ENCODE measurements around the gene DLX1.
A peak's percentile ranks its signal among the peaks of the same experiment; 100 is the strongest.

The DLX1 gene

GRCh38 chr2:172087780-172088244 is 2.5 kb downstream of the DLX1 start:
- no peak for DNase-seq

GRCh38 chr2:172088245-172089004 is 3.1 kb downstream of the DLX1 start:
- DNase-seq = no peak

GRCh38 chr2:172089005-172089504 is 3.7 kb downstream of the DLX1 start:
- DNase-seq = no peak

- no peak for DNase-seq
Observed at GRCh38 chr2:172089633-172090032, 4.3 kb downstream of the DLX1 start.

- no peak for DNase-seq
Observed at GRCh38 chr2:172090044-172090961, 5.0 kb downstream of the DLX1 start.

GRCh38 chr2:172091000-172091641 is 5.8 kb downstream of the DLX1 start:
- DNase-seq = no peak

- no peak for DNase-seq
Observed at GRCh38 chr2:172091761-172092566, 6.7 kb downstream of the DLX1 start.

- DNase-seq = no peak
Observed at GRCh38 chr2:172092716-172093415, 7.6 kb downstream of the DLX1 start.

- peak; percentile 12 for DNase-seq
Observed at GRCh38 chr2:172093416-172094293, 8.3 kb downstream of the DLX1 start.

- DNase-seq = peak; percentile 22
Observed at GRCh38 chr2:172094294-172095145, 9.2 kb downstream of the DLX1 start.

- peak; percentile 66 for DNase-seq
Observed at GRCh38 chr2:172095146-172095904, 10.0 kb downstream of the DLX1 start.

GRCh38 chr2:172095905-172096625 is 10.8 kb downstream of the DLX1 start:
- no peak for DNase-seq

GRCh38 chr2:172096626-172097547 is 11.6 kb downstream of the DLX1 start:
- peak; percentile 52 for DNase-seq

- DNase-seq = no peak
Observed at GRCh38 chr2:172097557-172098131, 12.3 kb downstream of the DLX1 start.

GRCh38 chr2:172098287-172098649 is 13.0 kb downstream of the DLX1 start:
- no peak for DNase-seq

- DNase-seq = peak; percentile 66
Observed at GRCh38 chr2:172098650-172099471, 13.6 kb downstream of the DLX1 start.
